Measurements from ENCODE around the gene ALG1L2. TPM values are rescaled to one million over a fixed set of nuclear protein-coding genes. Genes with fewer than 3 reads are reported as not detected.
"Not testable (repeated sequence)": the region's sequence is repeated elsewhere in the genome, so short reads cannot be mapped to it uniquely, and the experiment has no call there.

ALG1L2 gene
- polyA plus RNA-seq (2012; ENCODE audit: insufficient read depth, insufficient read length, low read depth), result not detected

- no peak within 1 kb of the TSS for H3K4me3 ChIP-seq (ENCODE audit: low read depth, low read length)
- TF ChIP-seq CTCF (IDR thresholded peaks at IDR 0.05; ENCODE audit: low read depth, low read length), result no peak
- H3K36me3 ChIP-seq, result no peaks in the 10 kb centered on the region
- no peaks in the 10 kb centered on the region for H3K27me3 ChIP-seq
- DNase-seq, result no peak
- H3K4me1 ChIP-seq, result no peaks in the 10 kb centered on the region
- no peaks in the 10 kb centered on the region for H3K9me3 ChIP-seq
Observed at GRCh38 chr3:130081351-130081881, at the start of gene ALG1L2. ALG1L2 (plus strand) TSS chr3:130081831; CDS start chr3:130082017, 186 bp downstream.

DNA sequence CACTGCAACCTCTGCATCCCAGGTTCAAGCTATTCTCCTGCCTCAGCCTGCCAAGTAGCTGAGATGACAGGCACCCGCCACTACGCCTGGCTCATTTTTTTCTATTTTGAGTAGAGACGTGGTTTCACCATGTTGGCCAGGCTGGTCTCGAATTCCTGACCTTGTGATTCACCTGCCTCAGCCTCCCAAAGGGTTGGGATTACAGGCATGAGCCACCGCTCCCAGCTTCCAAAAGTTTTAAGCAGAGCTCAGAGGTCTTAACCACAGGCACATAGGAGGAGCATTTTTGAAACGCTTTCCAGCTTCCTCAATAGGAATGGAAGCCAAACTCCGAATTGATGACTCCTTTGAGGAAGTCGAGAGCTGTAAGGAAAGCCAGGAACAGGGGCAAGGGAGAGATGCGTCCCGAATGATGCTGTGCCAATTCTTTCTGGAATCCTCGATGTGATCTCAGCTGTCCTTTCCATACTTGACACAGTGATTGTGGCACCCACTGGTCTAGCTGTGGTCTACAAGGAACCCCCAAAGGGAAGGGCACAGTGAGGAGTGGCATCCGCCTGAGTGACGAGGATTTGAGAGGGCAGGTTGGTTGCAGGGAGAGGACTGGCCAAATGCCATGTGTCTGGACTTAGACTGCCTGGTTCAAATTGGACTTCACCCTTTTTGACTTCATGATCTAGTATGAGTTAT, 44.4 kb upstream of the ALG1L2 start:
- not testable (repeated sequence) for H3K4me1 ChIP-seq; H3K36me3 ChIP-seq; H3K27me3 ChIP-seq; H3K4me3 ChIP-seq (ENCODE audit: low read depth, low read length); DNase-seq; H3K9me3 ChIP-seq

DNA sequence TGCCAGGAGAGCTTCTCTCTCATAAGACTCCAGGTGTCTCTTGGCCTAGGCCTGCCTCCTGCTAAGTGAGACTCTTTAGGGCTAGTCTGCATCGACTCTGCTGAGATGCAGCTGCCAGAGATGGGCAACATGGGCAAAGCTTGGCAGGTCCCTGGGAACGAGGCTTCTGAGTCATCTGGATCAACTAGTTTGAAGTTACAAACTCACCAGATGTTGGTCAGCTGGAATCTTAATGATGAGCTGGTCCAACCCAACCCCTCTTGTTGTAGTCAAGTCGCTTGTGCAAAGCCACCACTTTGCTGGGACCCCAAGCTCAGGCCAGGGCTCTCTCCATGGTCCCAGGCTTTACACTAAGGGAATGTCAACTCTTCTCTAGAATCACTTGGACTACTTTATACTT, 38.9 kb upstream of the ALG1L2 start:
- not testable (repeated sequence) for H3K4me3 ChIP-seq (ENCODE audit: low read depth, low read length); H3K27me3 ChIP-seq; DNase-seq; H3K36me3 ChIP-seq; H3K9me3 ChIP-seq; H3K4me1 ChIP-seq

DNA sequence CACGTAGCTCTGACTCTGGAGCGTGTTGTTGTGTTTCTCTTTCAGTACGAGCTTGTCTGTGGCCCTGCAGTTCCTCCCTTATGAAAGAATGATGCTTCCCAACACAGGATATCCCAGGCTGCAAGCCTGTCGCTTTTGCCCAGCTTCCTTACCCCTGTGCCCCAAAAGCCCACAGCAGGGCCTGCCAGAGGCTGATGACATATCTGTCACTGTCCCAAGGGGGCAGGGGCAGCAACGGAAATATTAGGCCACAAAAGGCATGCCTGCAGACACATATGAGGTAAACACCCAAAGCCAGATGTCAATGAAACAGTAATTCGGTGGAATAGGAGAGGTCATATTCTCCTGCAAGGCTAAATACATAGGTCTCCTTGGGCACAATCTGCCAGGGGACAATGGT, 38.0 kb upstream of the ALG1L2 start:
- H3K9me3 ChIP-seq; H3K27me3 ChIP-seq; H3K4me1 ChIP-seq; H3K4me3 ChIP-seq (ENCODE audit: low read depth, low read length); H3K36me3 ChIP-seq; DNase-seq: not testable (repeated sequence)

DNA sequence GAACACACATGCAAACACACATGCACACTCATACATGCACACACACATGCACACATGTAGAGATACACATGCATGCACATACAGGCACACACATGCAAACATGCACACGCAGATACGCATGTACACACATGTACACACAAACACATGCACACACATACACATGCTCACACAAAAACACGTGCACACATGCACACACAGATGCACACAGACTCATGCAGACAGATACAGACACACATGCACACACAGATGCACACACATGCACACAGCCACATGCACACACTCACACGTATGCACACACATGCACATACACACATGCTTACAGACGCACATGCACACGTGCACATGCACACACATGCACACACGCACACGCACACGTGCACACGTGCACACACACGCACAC, 37.3 kb upstream of the ALG1L2 start:
- Histone ChIP-seq H3K4me1 (no peaks in the 10 kb centered on the region), H3K27me3 (no peaks in the 10 kb centered on the region), H3K9me3 (no peaks in the 10 kb centered on the region; the same call in 1 of the 2 replicates), H3K4me3 (ENCODE audit: low read depth, low read length) (no peak overlapping the region), H3K36me3 (no peaks in the 10 kb centered on the region)
- DNase-seq, result no peak
- TF ChIP-seq CTCF (IDR thresholded peaks at IDR 0.05; ENCODE audit: low read depth, low read length), result no peak

DNA sequence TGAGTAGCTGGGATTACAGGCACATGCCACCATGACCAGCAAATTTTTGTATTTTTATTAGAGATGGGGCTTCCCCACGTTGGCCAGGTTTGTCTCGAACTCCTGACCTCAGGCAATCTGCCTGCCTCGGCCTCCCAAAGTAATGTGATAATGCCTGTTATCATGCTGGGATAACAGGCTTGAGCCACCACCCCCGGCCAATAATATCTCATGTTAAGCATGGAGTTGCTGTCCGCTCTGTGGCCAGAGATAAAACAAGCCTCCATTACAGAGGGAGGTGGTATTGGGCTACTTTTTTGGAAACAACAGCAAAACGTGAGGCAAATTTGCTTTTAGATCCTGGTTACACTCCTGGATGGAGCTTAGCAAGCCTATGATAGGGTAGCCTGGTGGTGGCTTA, 32.9 kb upstream of the ALG1L2 start:
- Histone ChIP-seq H3K27me3 (no peaks in the 10 kb centered on the region), H3K4me1 (no peaks in the 10 kb centered on the region), H3K36me3 (no peaks in the 10 kb centered on the region), H3K4me3 (ENCODE audit: low read depth, low read length) (no peak overlapping the region), H3K9me3 (no peaks in the 10 kb centered on the region; the same call in 1 of the 2 replicates)
- DNase-seq, result no peak
- no peak for TF ChIP-seq CTCF (IDR thresholded peaks at IDR 0.05; ENCODE audit: low read depth, low read length)

- not testable (repeated sequence) for H3K27me3 ChIP-seq; DNase-seq; H3K4me1 ChIP-seq; H3K4me3 ChIP-seq (ENCODE audit: low read depth, low read length); H3K9me3 ChIP-seq; H3K36me3 ChIP-seq
Observed at GRCh38 chr3:130052366-130052765, 29.3 kb upstream of the ALG1L2 start.

DNA sequence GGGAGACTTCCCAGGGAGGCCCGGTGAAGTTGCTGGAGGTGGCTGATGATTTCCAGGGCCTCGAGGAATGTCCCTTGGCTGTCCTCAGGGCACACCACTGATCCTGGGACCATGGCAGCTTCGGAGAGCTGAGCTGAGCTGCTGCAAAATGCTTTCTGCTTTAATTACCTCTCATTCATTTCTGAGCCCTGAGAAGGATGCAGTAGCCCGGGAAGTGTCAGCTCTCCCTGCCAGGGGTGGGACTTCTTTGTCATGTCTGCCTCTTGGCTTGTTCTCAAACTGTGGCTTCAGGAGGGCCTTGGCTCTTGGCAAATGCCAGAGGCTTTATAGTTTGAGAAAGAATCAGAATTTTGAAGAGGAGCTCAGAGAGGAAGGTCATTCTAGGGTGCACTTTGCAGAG, 28.7 kb upstream of the ALG1L2 start:
- H3K4me1 ChIP-seq; DNase-seq; H3K9me3 ChIP-seq; H3K4me3 ChIP-seq (ENCODE audit: low read depth, low read length); H3K27me3 ChIP-seq; H3K36me3 ChIP-seq: not testable (repeated sequence)

GRCh38 chr3:130057536-130058266, 23.9 kb upstream of the ALG1L2 start:
- not testable (repeated sequence) for H3K4me3 ChIP-seq (ENCODE audit: low read depth, low read length); H3K9me3 ChIP-seq; DNase-seq; H3K4me1 ChIP-seq; H3K36me3 ChIP-seq; H3K27me3 ChIP-seq

GRCh38 chr3:130058267-130058657, 23.4 kb upstream of the ALG1L2 start:
- DNase-seq; H3K9me3 ChIP-seq; H3K4me1 ChIP-seq; H3K4me3 ChIP-seq (ENCODE audit: low read depth, low read length); H3K36me3 ChIP-seq; H3K27me3 ChIP-seq: not testable (repeated sequence)

DNA sequence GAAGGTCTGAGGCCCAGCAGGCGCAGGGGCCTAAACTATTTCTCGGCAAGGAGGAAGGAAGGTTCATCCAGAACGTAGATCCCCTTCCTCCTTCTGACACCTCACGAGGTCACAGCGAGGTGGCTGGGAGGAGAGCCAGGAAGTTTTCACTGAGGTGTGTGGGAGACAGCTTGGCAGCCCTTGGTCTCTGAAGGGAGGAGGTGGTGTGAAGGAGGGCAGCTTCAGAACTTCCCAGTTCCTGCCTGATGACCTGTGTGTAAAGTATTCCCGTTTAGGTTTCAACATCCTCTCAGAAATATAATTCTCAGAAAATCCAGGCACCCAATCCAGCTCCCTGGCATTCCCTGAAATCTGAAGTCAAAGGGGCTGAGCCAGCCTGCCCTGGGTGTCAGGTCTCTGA, 22.9 kb upstream of the ALG1L2 start:
- not testable (repeated sequence) for H3K27me3 ChIP-seq; H3K4me1 ChIP-seq; H3K4me3 ChIP-seq (ENCODE audit: low read depth, low read length); H3K9me3 ChIP-seq; DNase-seq; H3K36me3 ChIP-seq

GRCh38 chr3:130059162-130059561, 22.5 kb upstream of the ALG1L2 start:
- H3K4me3 ChIP-seq (ENCODE audit: low read depth, low read length); H3K9me3 ChIP-seq; DNase-seq; H3K36me3 ChIP-seq; H3K4me1 ChIP-seq; H3K27me3 ChIP-seq: not testable (repeated sequence)
